AG04450 (cell line): ENCODE measurements around the gene SOX1. TPM values are rescaled to one million over a fixed set of nuclear protein-coding genes. Genes with fewer than 3 reads are reported as not detected.

Source experiments
- CTCF ChIA-PET: fragments of 300-600, 350-600 bp; formaldehyde crosslinking; extraction: SDS; loops from one replicate; lab custom pipeline; 2022; ENCODE audit warnings: antibody characterized with exemption, inconsistent platforms; lab: Charles Lee
- POLR2A ChIA-PET: fragments of 350-600 bp; formaldehyde crosslinking; extraction: SDS; loops from one replicate; lab custom pipeline; 2021; ENCODE audit warnings: antibody characterized with exemption, inconsistent platforms; lab: Yijun Ruan, JAX
- DNase-seq: peaks from one replicate; pipeline ENCODE4 v3.0.0-alpha.2; 2011; ENCODE audit warnings: low read depth, low spot score
- H3K27ac ChIP-seq: one replicate; pipeline ENCODE4 v1.5.1; 2012; ENCODE audit warnings: low read depth, low read length, control low read depth
- H3K27me3 ChIP-seq: one replicate; pipeline ENCODE4 v1.6.0; 2012; ENCODE audit warnings: low read length; ENCODE audit not compliant: control insufficient read depth, insufficient read depth
- H3K4me3 ChIP-seq: 2 replicates; pipeline ENCODE4 v1.5.1; 2011; ENCODE audit warnings: mild to moderate bottlenecking, low read depth, low read length, control low read depth
- H3K9me3 ChIP-seq: 2 replicates; pipeline ENCODE4 v1.5.1; 2012; ENCODE audit warnings: low read length; ENCODE audit not compliant: control insufficient read depth, insufficient read depth
- polyA plus RNA-seq: library from polyadenylated mRNA; depleted of rRNA; stranded (reverse); fragments of >200 nt; gene quantifications from 2 replicates; pipeline ENCODE4 v1.2.3, GENCODE V29; 2011
- TF ChIP-seq, protein P1 (sequence below): IDR thresholded peaks from 2 replicates; pipeline ENCODE4 v1.5.1; 2011; ENCODE audit warnings: low read depth, low read length, control low read depth, inconsistent platforms

Gene SOX1
- polyA plus RNA-seq, 1 experiment, result not detected

DNA sequence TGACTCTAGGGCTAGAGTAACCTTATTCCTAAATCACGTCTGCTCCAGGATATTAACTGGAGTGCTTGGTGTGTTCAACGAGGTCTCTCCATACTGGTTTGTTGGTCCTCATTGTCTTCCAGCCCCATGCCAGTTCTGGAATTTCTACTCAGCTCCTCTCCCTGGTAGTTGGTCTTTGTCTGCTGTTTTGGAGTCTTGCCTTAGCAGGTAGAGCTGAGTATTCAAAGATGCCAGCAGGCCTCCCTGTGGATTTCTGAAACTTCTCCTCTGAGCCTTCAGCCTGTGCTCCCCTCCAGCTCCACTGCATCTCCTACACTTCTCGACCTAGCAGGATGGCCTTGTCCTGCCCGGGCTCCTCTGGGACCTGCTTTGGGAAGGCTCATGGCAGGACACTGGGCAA, 25.5 kb downstream of the SOX1 start:
- Histone ChIP-seq H3K4me3 (no peak overlapping the region), H3K27me3 (no peaks in the 10 kb centered on the region), H3K27ac (no peak overlapping the region), H3K9me3 (peaks cover 22% of the 10 kb centered on the region)
- TF ChIP-seq, protein P1, sequence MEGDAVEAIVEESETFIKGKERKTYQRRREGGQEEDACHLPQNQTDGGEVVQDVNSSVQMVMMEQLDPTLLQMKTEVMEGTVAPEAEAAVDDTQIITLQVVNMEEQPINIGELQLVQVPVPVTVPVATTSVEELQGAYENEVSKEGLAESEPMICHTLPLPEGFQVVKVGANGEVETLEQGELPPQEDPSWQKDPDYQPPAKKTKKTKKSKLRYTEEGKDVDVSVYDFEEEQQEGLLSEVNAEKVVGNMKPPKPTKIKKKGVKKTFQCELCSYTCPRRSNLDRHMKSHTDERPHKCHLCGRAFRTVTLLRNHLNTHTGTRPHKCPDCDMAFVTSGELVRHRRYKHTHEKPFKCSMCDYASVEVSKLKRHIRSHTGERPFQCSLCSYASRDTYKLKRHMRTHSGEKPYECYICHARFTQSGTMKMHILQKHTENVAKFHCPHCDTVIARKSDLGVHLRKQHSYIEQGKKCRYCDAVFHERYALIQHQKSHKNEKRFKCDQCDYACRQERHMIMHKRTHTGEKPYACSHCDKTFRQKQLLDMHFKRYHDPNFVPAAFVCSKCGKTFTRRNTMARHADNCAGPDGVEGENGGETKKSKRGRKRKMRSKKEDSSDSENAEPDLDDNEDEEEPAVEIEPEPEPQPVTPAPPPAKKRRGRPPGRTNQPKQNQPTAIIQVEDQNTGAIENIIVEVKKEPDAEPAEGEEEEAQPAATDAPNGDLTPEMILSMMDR, result no peak
- CTCF ChIA-PET, result no interaction called here
- POLR2A ChIA-PET, result no interaction called here
- no peak for DNase-seq

DNA sequence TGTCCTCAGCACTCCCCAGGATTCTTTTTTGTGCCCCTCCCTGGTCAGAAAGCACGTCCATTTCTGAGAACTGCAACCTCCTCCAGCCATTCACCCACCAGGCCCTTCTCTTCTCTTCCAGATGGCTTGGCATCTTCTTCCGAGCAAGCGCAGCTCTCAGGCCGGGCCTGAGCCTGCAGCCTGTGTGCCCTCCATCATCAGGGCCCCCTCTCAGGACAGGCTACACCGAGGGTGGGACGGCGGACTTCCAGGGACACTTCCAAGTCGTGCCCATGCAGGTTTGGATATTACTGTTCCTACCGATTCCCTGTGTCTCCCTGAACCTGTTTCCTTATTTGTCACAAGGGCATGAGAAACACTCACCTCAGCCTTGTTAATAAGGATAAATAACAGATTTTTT, 28.4 kb downstream of the SOX1 start:
- TF ChIP-seq, protein P1, result no peak
- POLR2A ChIA-PET, result no interaction called here
- Histone ChIP-seq H3K9me3 (peaks cover 23% of the 10 kb centered on the region), H3K4me3 (no peak overlapping the region), H3K27ac (no peak overlapping the region), H3K27me3 (no peaks in the 10 kb centered on the region)
- DNase-seq, result no peak
- CTCF ChIA-PET, result no interaction called here

DNA sequence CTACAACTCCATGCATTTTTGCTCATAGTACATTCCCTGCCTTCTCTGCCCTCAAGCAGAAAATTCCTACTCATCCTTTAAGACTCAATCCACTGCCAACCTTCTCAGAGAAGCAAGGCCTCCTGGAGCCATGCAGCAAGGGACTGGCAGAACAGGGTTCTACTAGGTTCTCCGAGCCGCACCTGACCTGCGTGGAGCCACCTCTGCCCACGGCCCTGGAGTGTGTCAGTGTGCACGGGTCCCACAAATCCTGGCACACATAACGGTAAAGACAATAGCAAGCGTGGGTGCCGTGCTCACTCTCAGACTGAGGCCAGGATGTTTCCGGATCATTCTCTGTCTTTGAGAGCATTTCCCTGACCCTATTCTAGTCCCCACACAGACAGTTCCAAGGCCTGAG, 30.0 kb downstream of the SOX1 start:
- Histone ChIP-seq H3K27ac (no peak overlapping the region), H3K4me3 (no peak overlapping the region), H3K9me3 (peaks cover 23% of the 10 kb centered on the region), H3K27me3 (no peaks in the 10 kb centered on the region)
- TF ChIP-seq, protein P1, result no peak
- CTCF ChIA-PET, result no interaction called here
- no peak for DNase-seq
- POLR2A ChIA-PET, result no interaction called here

DNA sequence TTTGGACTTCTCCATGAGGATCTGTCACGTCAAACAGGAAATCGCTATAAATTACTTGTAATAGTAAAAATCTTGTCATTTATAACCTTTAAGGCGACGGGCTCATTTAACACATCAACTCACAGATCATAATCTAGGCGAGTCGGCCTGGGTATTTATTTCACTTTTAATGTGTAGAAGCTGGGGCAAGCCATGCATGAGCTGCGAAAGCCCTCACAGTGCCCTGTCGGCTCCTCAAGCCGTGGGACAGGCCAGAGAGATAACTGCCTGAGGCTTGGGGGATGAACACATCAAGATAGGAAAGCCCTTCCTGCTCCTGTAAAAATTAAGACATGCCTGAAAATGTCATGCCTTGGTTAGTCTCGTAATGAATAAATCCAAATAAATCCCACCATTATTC, 30.8 kb downstream of the SOX1 start:
- ChIA-PET CTCF (no interaction called here), POLR2A (no interaction called here)
- no peak for DNase-seq
- peaks cover 21% of the 10 kb centered on the region for H3K9me3 ChIP-seq
- no peak overlapping the region for H3K4me3 ChIP-seq
- H3K27ac ChIP-seq, result no peak overlapping the region
- no peaks in the 10 kb centered on the region for H3K27me3 ChIP-seq
- TF ChIP-seq, protein P1, result no peak

DNA sequence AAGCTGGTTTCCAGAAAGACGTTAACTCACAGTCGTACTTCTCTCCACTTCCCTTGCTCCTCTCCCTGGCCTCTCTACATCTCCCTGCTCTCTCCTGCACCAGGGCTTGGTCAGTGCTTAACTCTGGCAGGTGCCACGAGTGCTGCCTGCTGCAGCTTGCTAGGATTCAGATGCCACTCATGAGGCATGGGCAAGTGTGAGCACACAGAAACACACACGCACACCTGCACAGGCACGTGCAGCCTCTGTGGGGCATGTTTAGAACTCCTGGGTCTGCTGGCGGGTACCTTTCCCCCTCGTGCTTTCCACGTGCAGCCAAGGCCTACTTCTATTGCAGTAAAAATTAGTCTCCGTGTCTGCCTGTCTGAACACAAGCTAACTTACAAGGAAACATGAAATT, 31.8 kb downstream of the SOX1 start:
- Histone ChIP-seq H3K9me3 (peaks cover 27% of the 10 kb centered on the region), H3K4me3 (no peak overlapping the region), H3K27me3 (no peaks in the 10 kb centered on the region), H3K27ac (no peak overlapping the region)
- TF ChIP-seq, protein P1, result no peak
- CTCF ChIA-PET, result no interaction called here
- POLR2A ChIA-PET, result no interaction called here
- DNase-seq, result no peak
